ENCODE data around the gene SOHLH1. TPM values are rescaled to one million over a fixed set of nuclear protein-coding genes. Genes with fewer than 3 reads are reported as not detected.

The SOHLH1 gene
- total and polyA plus RNA-seq, 2 donors: 0.05 TPM; not detected in 1

- H3K4me1 ChIP-seq (ENCODE audit: control insufficient read depth in 2 of 2, insufficient read depth in 2 of 2, low read length in 2 of 2): no peaks in the 10 kb centered on the region
- no peak for DNase-seq (ENCODE audit: low read depth in 6 of 9, low spot score in 9 of 9)
- H3K36me3 ChIP-seq (ENCODE audit: control insufficient read depth in 2 of 2, insufficient read depth in 2 of 2, low read length in 1 of 2): no peaks in the 10 kb centered on the region
- WGBS: 77% methylated on average over 19 of the region's 19 CpGs
- no peak overlapping the region for H3K27ac ChIP-seq (ENCODE audit: low read depth in 1 of 2, low read length in 1 of 2)
- H3K4me3 ChIP-seq (ENCODE audit: low read length in 2 of 2): no peak overlapping the region
- H3K27me3 ChIP-seq (ENCODE audit: control insufficient read depth in 2 of 2, insufficient read depth in 1 of 2, low read length in 1 of 2): no peaks in the 10 kb centered on the region
- no peaks in the 10 kb centered on the region for H3K9me3 ChIP-seq (ENCODE audit: control insufficient read depth in 2 of 2, insufficient read depth in 1 of 2, low read length in 1 of 2)
Measured at GRCh38 chr9:135661816-135662560, 37.3 kb downstream of the SOHLH1 start.

- 94% methylated on average over 22 of the region's 22 CpGs for WGBS
- no peaks in the 10 kb centered on the region for H3K4me1 ChIP-seq (ENCODE audit: control insufficient read depth in 2 of 2, insufficient read depth in 2 of 2, low read length in 2 of 2)
- no peak overlapping the region for H3K27ac ChIP-seq (ENCODE audit: low read depth in 1 of 2, low read length in 1 of 2)
- no peak for DNase-seq (ENCODE audit: low read depth in 6 of 9, low spot score in 9 of 9)
- H3K36me3 ChIP-seq (ENCODE audit: control insufficient read depth in 2 of 2, insufficient read depth in 2 of 2, low read length in 1 of 2): no peaks in the 10 kb centered on the region
- H3K9me3 ChIP-seq (ENCODE audit: control insufficient read depth in 2 of 2, insufficient read depth in 1 of 2, low read length in 1 of 2): no peaks in the 10 kb centered on the region
- H3K4me3 ChIP-seq (ENCODE audit: low read length in 2 of 2): no peak overlapping the region
- H3K27me3 ChIP-seq (ENCODE audit: control insufficient read depth in 2 of 2, insufficient read depth in 1 of 2, low read length in 1 of 2): no peaks in the 10 kb centered on the region
Measured at GRCh38 chr9:135660407-135660806, 38.9 kb downstream of the SOHLH1 start.

GRCh38 chr9:135659252-135659651 lies 40.0 kb downstream of the SOHLH1 start:
- Histone ChIP-seq H3K27me3 (ENCODE audit: control insufficient read depth in 2 of 2, insufficient read depth in 1 of 2, low read length in 1 of 2) (no peaks in the 10 kb centered on the region), H3K9me3 (ENCODE audit: control insufficient read depth in 2 of 2, insufficient read depth in 1 of 2, low read length in 1 of 2) (no peaks in the 10 kb centered on the region), H3K36me3 (ENCODE audit: control insufficient read depth in 2 of 2, insufficient read depth in 2 of 2, low read length in 1 of 2) (no peaks in the 10 kb centered on the region), H3K4me3 (ENCODE audit: low read length in 2 of 2) (no peak overlapping the region), H3K27ac (ENCODE audit: low read depth in 1 of 2, low read length in 1 of 2) (no peak overlapping the region), H3K4me1 (ENCODE audit: control insufficient read depth in 2 of 2, insufficient read depth in 2 of 2, low read length in 2 of 2) (no peaks in the 10 kb centered on the region)
- DNase-seq (ENCODE audit: low read depth in 6 of 9, low spot score in 9 of 9): no peak
- 92% methylated on average over 13 of the region's 13 CpGs for WGBS

GRCh38 chr9:135657416-135657815 lies 41.9 kb downstream of the SOHLH1 start:
- Histone ChIP-seq H3K4me1 (ENCODE audit: control insufficient read depth in 2 of 2, insufficient read depth in 2 of 2, low read length in 2 of 2) (no peaks in the 10 kb centered on the region), H3K27ac (ENCODE audit: low read depth in 1 of 2, low read length in 1 of 2) (no peak overlapping the region), H3K9me3 (ENCODE audit: control insufficient read depth in 2 of 2, insufficient read depth in 1 of 2, low read length in 1 of 2) (no peaks in the 10 kb centered on the region), H3K27me3 (ENCODE audit: control insufficient read depth in 2 of 2, insufficient read depth in 1 of 2, low read length in 1 of 2) (no peaks in the 10 kb centered on the region), H3K36me3 (ENCODE audit: control insufficient read depth in 2 of 2, insufficient read depth in 2 of 2, low read length in 1 of 2) (no peaks in the 10 kb centered on the region), H3K4me3 (ENCODE audit: low read length in 2 of 2) (no peak overlapping the region)
- 91% methylated on average over 15 of the region's 15 CpGs for WGBS
- no peak for DNase-seq (ENCODE audit: low read depth in 6 of 9, low spot score in 9 of 9)

GRCh38 chr9:135655317-135655716 lies 44.0 kb downstream of the SOHLH1 start:
- no peak overlapping the region for H3K4me3 ChIP-seq (ENCODE audit: low read length in 2 of 2)
- WGBS: 92% methylated on average over 8 of the region's 8 CpGs
- peaks cover 0 to 1% of the 10 kb centered on the region in 2 donors for H3K9me3 ChIP-seq (ENCODE audit: control insufficient read depth in 2 of 2, insufficient read depth in 1 of 2, low read length in 1 of 2)

GRCh38 chr9:135650408-135650807 lies 48.9 kb downstream of the SOHLH1 start:
- peaks cover 4 to 11% of the 10 kb centered on the region in 2 donors for H3K9me3 ChIP-seq (ENCODE audit: control insufficient read depth in 2 of 2, insufficient read depth in 1 of 2, low read length in 1 of 2)
- WGBS: 95% methylated on average over 17 of the region's 17 CpGs
- H3K27ac ChIP-seq (ENCODE audit: low read depth in 1 of 2, low read length in 1 of 2): no peak overlapping the region
- H3K4me1 ChIP-seq (ENCODE audit: control insufficient read depth in 2 of 2, insufficient read depth in 2 of 2, low read length in 2 of 2): no peaks in the 10 kb centered on the region
- DNase-seq (ENCODE audit: low read depth in 6 of 9, low spot score in 9 of 9): no peak
- no peaks in the 10 kb centered on the region for H3K36me3 ChIP-seq (ENCODE audit: control insufficient read depth in 2 of 2, insufficient read depth in 2 of 2, low read length in 1 of 2)
- no peaks in the 10 kb centered on the region for H3K27me3 ChIP-seq (ENCODE audit: control insufficient read depth in 2 of 2, insufficient read depth in 1 of 2, low read length in 1 of 2)
- no peak overlapping the region for H3K4me3 ChIP-seq (ENCODE audit: low read length in 2 of 2)

More at GRCh38 chr9:135655317-135655716, 44.0 kb downstream of the SOHLH1 start:
- Histone ChIP-seq H3K36me3 (ENCODE audit: control insufficient read depth in 2 of 2, insufficient read depth in 2 of 2, low read length in 1 of 2) (no peaks in the 10 kb centered on the region), H3K27me3 (ENCODE audit: control insufficient read depth in 2 of 2, insufficient read depth in 1 of 2, low read length in 1 of 2) (no peaks in the 10 kb centered on the region), H3K27ac (ENCODE audit: low read depth in 1 of 2, low read length in 1 of 2) (no peak overlapping the region), H3K4me1 (ENCODE audit: control insufficient read depth in 2 of 2, insufficient read depth in 2 of 2, low read length in 2 of 2) (no peaks in the 10 kb centered on the region)
- DNase-seq (ENCODE audit: low read depth in 6 of 9, low spot score in 9 of 9): no peak

- Histone ChIP-seq H3K27ac (ENCODE audit: low read depth in 1 of 2, low read length in 1 of 2) (peak overlapping the region in 1 of 2 donors; percentile 5), H3K4me3 (ENCODE audit: low read length in 2 of 2) (no peak overlapping the region), H3K4me1 (ENCODE audit: control insufficient read depth in 2 of 2, insufficient read depth in 2 of 2, low read length in 2 of 2) (no peaks in the 10 kb centered on the region), H3K9me3 (ENCODE audit: control insufficient read depth in 2 of 2, insufficient read depth in 1 of 2, low read length in 1 of 2) (peaks cover 6 to 11% of the 10 kb centered on the region in 2 donors), H3K27me3 (ENCODE audit: control insufficient read depth in 2 of 2, insufficient read depth in 1 of 2, low read length in 1 of 2) (no peaks in the 10 kb centered on the region), H3K36me3 (ENCODE audit: control insufficient read depth in 2 of 2, insufficient read depth in 2 of 2, low read length in 1 of 2) (no peaks in the 10 kb centered on the region)
- 75% methylated on average over 2 of the region's 2 CpGs for WGBS
- DNase-seq (ENCODE audit: low read depth in 6 of 9, low spot score in 9 of 9): no peak
Measured at GRCh38 chr9:135649508-135649907, 49.8 kb downstream of the SOHLH1 start.

- H3K9me3 ChIP-seq (ENCODE audit: control insufficient read depth in 2 of 2, insufficient read depth in 1 of 2, low read length in 1 of 2): peaks cover 6 to 11% of the 10 kb centered on the region in 2 donors
- WGBS: 86% methylated on average over 10 of the region's 10 CpGs
- H3K4me3 ChIP-seq (ENCODE audit: low read length in 2 of 2): no peak overlapping the region
Measured at GRCh38 chr9:135648494-135649410, 50.5 kb downstream of the SOHLH1 start.

GRCh38 chr9:135647884-135648283 lies 51.4 kb downstream of the SOHLH1 start:
- Histone ChIP-seq H3K4me1 (ENCODE audit: control insufficient read depth in 2 of 2, insufficient read depth in 2 of 2, low read length in 2 of 2) (no peaks in the 10 kb centered on the region), H3K36me3 (ENCODE audit: control insufficient read depth in 2 of 2, insufficient read depth in 2 of 2, low read length in 1 of 2) (no peaks in the 10 kb centered on the region), H3K27me3 (ENCODE audit: control insufficient read depth in 2 of 2, insufficient read depth in 1 of 2, low read length in 1 of 2) (no peaks in the 10 kb centered on the region), H3K4me3 (ENCODE audit: low read length in 2 of 2) (no peak overlapping the region), H3K27ac (ENCODE audit: low read depth in 1 of 2, low read length in 1 of 2) (no peak overlapping the region), H3K9me3 (ENCODE audit: control insufficient read depth in 2 of 2, insufficient read depth in 1 of 2, low read length in 1 of 2) (peaks cover 6 to 11% of the 10 kb centered on the region in 2 donors)
- 93% methylated on average over 4 of the region's 4 CpGs for WGBS
- no peak for DNase-seq (ENCODE audit: low read depth in 6 of 9, low spot score in 9 of 9)

More at GRCh38 chr9:135648494-135649410, 50.5 kb downstream of the SOHLH1 start:
- DNase-seq (ENCODE audit: low read depth in 6 of 9, low spot score in 9 of 9): no peak
- Histone ChIP-seq H3K27ac (ENCODE audit: low read depth in 1 of 2, low read length in 1 of 2) (peak overlapping the region in 1 of 2 donors; percentile 5), H3K4me1 (ENCODE audit: control insufficient read depth in 2 of 2, insufficient read depth in 2 of 2, low read length in 2 of 2) (no peaks in the 10 kb centered on the region), H3K36me3 (ENCODE audit: control insufficient read depth in 2 of 2, insufficient read depth in 2 of 2, low read length in 1 of 2) (no peaks in the 10 kb centered on the region), H3K27me3 (ENCODE audit: control insufficient read depth in 2 of 2, insufficient read depth in 1 of 2, low read length in 1 of 2) (no peaks in the 10 kb centered on the region)
